ENCODE data around the gene KIF25. TPM values are rescaled to one million over a fixed set of nuclear protein-coding genes. Genes with fewer than 3 reads are reported as not detected.

KIF25 gene
- total RNA-seq, 4 donors from 2014 or later = 0.16 to 1.0 TPM; not detected in 2

- Histone ChIP-seq H3K4me1 (no peaks in the 10 kb centered on the region), H3K4me3 (no peak overlapping the region), H3K36me3 (no peaks in the 10 kb centered on the region), H3K27ac (no peak overlapping the region), H3K27me3 (no peaks in the 10 kb centered on the region), H3K9me3 (no peaks in the 10 kb centered on the region)
- DNase-seq (no peak), ATAC-seq (no peak)
- TF ChIP-seq POLR2A (IDR thresholded peaks at IDR 0.05) = no peak
- no peak for TF ChIP-seq CTCF (IDR thresholded peaks at IDR 0.05 in 4 of 5, conservative IDR thresholded peaks at IDR 0.05 in 1 of 5)
- in situ Hi-C loops (cut with MboI; ENCODE audit: low sequenced_read_pairs in 4 of 4) (no loop called here), intact Hi-C loops (cut with DNase I; ENCODE audit: low total_unique reads) (no loop called here)
Measured at GRCh38 chr6:168071620-168072019, 74.1 kb downstream of the KIF25 start.

GRCh38 chr6:168072261-168072660, 74.8 kb downstream of the KIF25 start:
- Histone ChIP-seq H3K27me3 (no peaks in the 10 kb centered on the region), H3K9me3 (no peaks in the 10 kb centered on the region), H3K4me3 (no peak overlapping the region), H3K36me3 (no peaks in the 10 kb centered on the region), H3K4me1 (no peaks in the 10 kb centered on the region), H3K27ac (no peak overlapping the region)
- in situ Hi-C loops (cut with MboI; ENCODE audit: low sequenced_read_pairs in 4 of 4) (no loop called here), intact Hi-C loops (cut with DNase I; ENCODE audit: low total_unique reads) (no loop called here)
- TF ChIP-seq POLR2A (IDR thresholded peaks at IDR 0.05) (no peak), CTCF (IDR thresholded peaks at IDR 0.05 in 4 of 5, conservative IDR thresholded peaks at IDR 0.05 in 1 of 5) (no peak)
- ATAC-seq = no peak
- DNase-seq = no peak

GRCh38 chr6:168072730-168073129, 75.3 kb downstream of the KIF25 start:
- Histone ChIP-seq H3K9me3 (no peaks in the 10 kb centered on the region), H3K4me1 (no peaks in the 10 kb centered on the region), H3K27me3 (no peaks in the 10 kb centered on the region), H3K36me3 (no peaks in the 10 kb centered on the region), H3K4me3 (no peak overlapping the region), H3K27ac (no peak overlapping the region)
- ATAC-seq (no peak), DNase-seq (no peak)
- in situ Hi-C loops (cut with MboI; ENCODE audit: low sequenced_read_pairs in 4 of 4) = no loop called here
- intact Hi-C loops (cut with DNase I; ENCODE audit: low total_unique reads) = no loop called here
- TF ChIP-seq CTCF (IDR thresholded peaks at IDR 0.05 in 4 of 5, conservative IDR thresholded peaks at IDR 0.05 in 1 of 5) (no peak), POLR2A (IDR thresholded peaks at IDR 0.05) (no peak)

GRCh38 chr6:168073937-168074730, 76.7 kb downstream of the KIF25 start:
- no peaks in the 10 kb centered on the region for H3K36me3 ChIP-seq
- intact Hi-C loops (cut with DNase I; ENCODE audit: low total_unique reads) (no loop called here), in situ Hi-C loops (cut with MboI; ENCODE audit: low sequenced_read_pairs in 4 of 4) (no loop called here)
- no peak for DNase-seq
- no peaks in the 10 kb centered on the region for H3K27me3 ChIP-seq
- no peak overlapping the region for H3K4me3 ChIP-seq
- peaks cover 3 to 6% of the 10 kb centered on the region in 2 donors for H3K4me1 ChIP-seq
- TF ChIP-seq CTCF (IDR thresholded peaks at IDR 0.05 in 4 of 5, conservative IDR thresholded peaks at IDR 0.05 in 1 of 5) (no peak), POLR2A (IDR thresholded peaks at IDR 0.05) (no peak)
- H3K27ac ChIP-seq = no peak overlapping the region
- no peaks in the 10 kb centered on the region for H3K9me3 ChIP-seq
- no peak for ATAC-seq

Data from gastrocnemius medialis (tissue), 4 donors.